ENCODE measurements around the gene NAPEPLD. TPM values are rescaled to one million over a fixed set of nuclear protein-coding genes. Genes with fewer than 3 reads are reported as not detected.
"Not testable (repeated sequence)": the region's sequence is repeated elsewhere in the genome, so short reads cannot be mapped to it uniquely, and the experiment has no call there.

NAPEPLD gene
- total RNA-seq, 4 donors from 2014 or later: 5.9 to 13.1 (median 8.6) TPM

GRCh38 chr7:103154042-103154441 is 5.1 kb upstream of the NAPEPLD start:
- no peak for DNase-seq (ENCODE audit: low spot score)
- no peak for TF ChIP-seq CTCF (IDR thresholded peaks at IDR 0.05)
- ATAC-seq (ENCODE audit: low FRiP score): no peak

GRCh38 chr7:103152744-103153617 is 4.1 kb upstream of the NAPEPLD start:
- not testable (repeated sequence) for DNase-seq (ENCODE audit: low spot score); ATAC-seq (ENCODE audit: low FRiP score)

GRCh38 chr7:103151993-103152676 is 3.2 kb upstream of the NAPEPLD start:
- not testable (repeated sequence) for DNase-seq (ENCODE audit: low spot score)

GRCh38 chr7:103150192-103150591 is 1.3 kb upstream of the NAPEPLD start:
- no peak for ATAC-seq (ENCODE audit: low FRiP score)
- TF ChIP-seq CTCF (IDR thresholded peaks at IDR 0.05): no peak
- DNase-seq (ENCODE audit: low spot score): no peak

More at GRCh38 chr7:103151993-103152676, 3.2 kb upstream of the NAPEPLD start:
- not testable (repeated sequence) for ATAC-seq (ENCODE audit: low FRiP score)

GRCh38 chr7:103149808-103150180 is 895 bp upstream of the NAPEPLD start:
- ATAC-seq (ENCODE audit: low FRiP score) (no peak), DNase-seq (ENCODE audit: low spot score) (no peak)
- no peak for TF ChIP-seq CTCF (IDR thresholded peaks at IDR 0.05)

GRCh38 chr7:103148131-103148993 is 537 bp downstream of the NAPEPLD start:
- no peak for TF ChIP-seq CTCF (IDR thresholded peaks at IDR 0.05)
- DNase-seq (ENCODE audit: low spot score) (no peak), ATAC-seq (ENCODE audit: low FRiP score) (no peak)

- not testable (repeated sequence) for DNase-seq (ENCODE audit: low spot score); ATAC-seq (ENCODE audit: low FRiP score)
Observed at GRCh38 chr7:103144754-103145153, 4.1 kb downstream of the NAPEPLD start.

GRCh38 chr7:103143868-103144267 is 5.0 kb downstream of the NAPEPLD start:
- DNase-seq (ENCODE audit: low spot score): no peak
- TF ChIP-seq CTCF (IDR thresholded peaks at IDR 0.05): no peak
- ATAC-seq (ENCODE audit: low FRiP score): no peak

Data from omental fat pad (tissue), 4 donors.